NCI-H345 treated with DMSO at 0.1 percent for 48 hours (cell line): ENCODE measurements around the gene SOST.
"Not testable (repeated sequence)": the region's sequence is repeated elsewhere in the genome, so short reads cannot be mapped to it uniquely, and the experiment has no call there.

ENCODE experiments used
- DNase-seq: peaks from one replicate; lab custom pipeline; 2025; ENCODE audit not compliant: unreplicated experiment; lab: John Stamatoyannopoulos, UW

SOST gene

GRCh38 chr17:43758497-43759174 lies at the start of gene SOST:
Gene SOST, minus strand, starts transcription at chr17:43758791. Its CDS starts 50 bp downstream, at chr17:43758741.
- DNase-seq, result no peak

- no peak for DNase-seq
These were observed 49.5 kb upstream of the SOST start for GRCh38 chr17:43808076-43808475.

- DNase-seq, result no peak
These were observed 46.5 kb upstream of the SOST start for GRCh38 chr17:43805117-43805516.

- no peak for DNase-seq
These were observed 45.2 kb upstream of the SOST start for GRCh38 chr17:43803758-43804157.

- DNase-seq, result no peak
These were observed 43.3 kb upstream of the SOST start for GRCh38 chr17:43801844-43802243.

- DNase-seq, result no peak
These were observed 42.1 kb upstream of the SOST start for GRCh38 chr17:43800736-43801135.

- no peak for DNase-seq
These were observed 40.5 kb upstream of the SOST start for GRCh38 chr17:43799047-43799446.

- DNase-seq, result not testable (repeated sequence)
These were observed 39.4 kb upstream of the SOST start for GRCh38 chr17:43798024-43798423.

GRCh38 chr17:43792668-43793067 lies 34.1 kb upstream of the SOST start:
- DNase-seq, result not testable (repeated sequence)

- DNase-seq, result peak; percentile 14
These were observed 33.0 kb upstream of the SOST start for GRCh38 chr17:43791589-43791988.

GRCh38 chr17:43790311-43790940 lies 31.8 kb upstream of the SOST start:
- DNase-seq, result no peak

GRCh38 chr17:43789482-43789881 lies 30.9 kb upstream of the SOST start:
- DNase-seq, result no peak

- no peak for DNase-seq
These were observed 29.9 kb upstream of the SOST start for GRCh38 chr17:43788540-43788939.

- no peak for DNase-seq
These were observed 29.1 kb upstream of the SOST start for GRCh38 chr17:43787728-43788127.

- DNase-seq, result no peak
These were observed 26.1 kb upstream of the SOST start for GRCh38 chr17:43784628-43785101.

GRCh38 chr17:43784068-43784467 lies 25.5 kb upstream of the SOST start:
- DNase-seq, result no peak

GRCh38 chr17:43782913-43783680 lies 24.5 kb upstream of the SOST start:
- DNase-seq, result no peak

GRCh38 chr17:43780135-43780534 lies 21.5 kb upstream of the SOST start, which contains the start of gene CFAP97D1:
Gene CFAP97D1, plus strand, starts transcription at chr17:43780435. Its CDS starts 28 bp downstream, at chr17:43780463.
- no peak for DNase-seq

GRCh38 chr17:43779145-43780125 lies 20.8 kb upstream of the SOST start:
- DNase-seq, result peak; percentile 63

- DNase-seq, result peak; percentile 63
These were observed 19.9 kb upstream of the SOST start, which contains the start of gene DUSP3 for GRCh38 chr17:43778337-43779144. Gene DUSP3, minus strand, starts transcription at chr17:43778977. Its CDS starts 53 bp downstream, at chr17:43778924.
